Ramos (cell line): Measurements from ENCODE around the gene MSH5.
"Not testable (repeated sequence)": the region's sequence is repeated elsewhere in the genome, so short reads cannot be mapped to it uniquely, and the experiment has no call there.

Experiments used
- in situ Hi-C: fragments of 300-500 bp; cut with MboI; formaldehyde crosslinking; loops from one replicate; pipeline ENCODE4 v1.14.3; 2022; ENCODE audit warnings: low sequenced_read_pairs; ENCODE audit not compliant: unreplicated experiment

Gene MSH5

DNA sequence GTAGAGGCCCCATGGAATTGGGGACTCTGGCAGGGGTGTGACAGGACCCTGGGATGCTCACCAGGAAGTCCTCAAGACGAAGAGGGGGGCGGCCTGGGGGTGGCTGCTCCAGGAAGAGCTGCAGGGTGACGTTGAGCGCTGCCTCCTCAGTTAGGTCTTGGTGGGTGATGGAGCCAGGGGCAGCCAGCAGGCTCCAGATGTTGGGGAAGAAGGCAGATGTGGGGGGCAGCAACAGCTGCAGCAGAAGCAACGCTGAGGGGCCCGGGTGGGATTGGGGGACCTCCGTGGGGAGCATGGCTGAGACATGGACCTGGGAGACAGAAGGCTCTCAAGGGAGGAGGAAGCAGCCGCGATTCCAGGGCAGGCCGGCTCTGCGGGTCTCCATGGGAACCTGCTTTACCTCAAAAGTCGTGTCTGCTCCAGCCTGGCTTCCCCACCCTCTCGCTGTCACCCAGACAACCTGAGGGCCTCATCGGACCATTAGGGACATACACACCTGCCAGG lies 36.7 kb downstream of the MSH5 start:
- in situ Hi-C loops = no loop called here

DNA sequence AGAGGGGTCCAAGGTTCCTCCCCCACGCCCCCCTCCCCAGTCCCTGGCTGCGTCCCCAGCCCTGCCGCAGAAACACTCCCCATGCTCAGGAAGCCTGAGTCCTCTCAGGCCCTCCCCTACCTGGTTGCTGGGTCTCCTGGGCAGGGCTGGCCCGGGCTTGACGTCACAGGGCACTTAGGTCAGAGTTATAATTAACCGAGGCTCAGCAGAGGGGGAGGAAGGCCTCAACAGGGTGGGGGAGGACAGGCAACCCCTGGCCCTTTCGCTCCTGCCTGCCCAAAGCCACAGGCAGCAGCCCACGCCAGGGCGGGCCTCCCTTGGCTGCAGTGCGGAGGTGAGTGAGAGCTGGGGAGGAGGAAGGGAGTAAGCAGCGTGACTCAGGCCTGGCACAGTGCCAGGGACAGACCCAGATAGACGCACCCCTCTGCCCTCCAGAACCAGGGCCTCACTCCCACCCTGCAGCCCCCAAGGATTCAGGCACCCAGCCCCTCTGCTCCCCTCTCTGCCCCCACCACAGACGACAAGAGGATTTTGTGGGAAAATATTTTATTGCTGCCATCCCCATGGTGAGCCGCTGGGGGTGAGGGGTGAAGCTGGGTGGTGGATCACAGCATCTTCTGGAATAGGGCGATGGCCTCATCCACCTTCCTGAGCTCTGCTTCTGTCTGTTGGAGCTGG lies 37.3 kb downstream of the MSH5 start, which contains the start of gene VWA7:
VWA7 (minus strand) TSS at position 340 of the 678 bp plus-strand sequence. CDS start 549 bp downstream, outside the sequence.
- in situ Hi-C loops = no loop called here

DNA sequence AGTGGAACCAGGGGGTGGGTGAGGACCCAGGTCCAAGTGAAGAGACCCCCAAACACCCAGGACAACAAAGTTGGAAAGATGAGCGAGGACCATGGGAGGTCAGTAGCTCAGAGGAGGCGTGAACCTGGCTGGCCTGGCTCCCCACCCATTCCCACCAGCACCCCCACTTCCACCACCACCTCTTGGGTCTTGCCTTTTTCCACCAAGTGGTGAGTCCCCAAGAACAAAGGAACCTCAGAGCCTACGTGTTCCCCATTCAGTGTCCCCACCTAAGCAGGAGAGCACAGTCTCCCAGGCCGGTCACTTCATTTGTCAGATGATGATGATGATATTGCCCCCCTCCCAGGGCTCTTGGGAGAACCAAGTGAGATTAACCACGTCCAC lies 37.9 kb downstream of the MSH5 start:
- in situ Hi-C loops = no loop called here

DNA sequence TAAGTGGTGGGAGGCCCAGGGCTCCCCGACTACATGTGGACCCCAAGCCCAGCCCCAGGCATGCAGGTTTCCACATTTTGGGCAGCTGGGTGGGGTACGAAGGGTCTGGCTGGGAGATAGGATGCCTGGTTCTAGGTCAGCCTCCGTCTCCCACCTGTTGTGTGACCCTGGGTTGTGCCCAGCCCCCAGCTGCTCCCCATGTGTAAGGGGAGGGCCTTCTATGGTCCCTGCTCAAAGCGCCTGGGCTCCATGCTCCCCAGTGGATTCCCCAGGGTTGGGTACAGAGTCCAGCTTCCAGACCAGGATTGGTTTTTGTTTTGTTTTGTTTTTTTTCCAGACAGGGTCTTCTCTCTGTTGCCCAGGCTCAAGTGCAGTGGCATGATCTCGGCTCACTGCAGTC lies 38.4 kb downstream of the MSH5 start:
- in situ Hi-C loops = no loop called here

DNA sequence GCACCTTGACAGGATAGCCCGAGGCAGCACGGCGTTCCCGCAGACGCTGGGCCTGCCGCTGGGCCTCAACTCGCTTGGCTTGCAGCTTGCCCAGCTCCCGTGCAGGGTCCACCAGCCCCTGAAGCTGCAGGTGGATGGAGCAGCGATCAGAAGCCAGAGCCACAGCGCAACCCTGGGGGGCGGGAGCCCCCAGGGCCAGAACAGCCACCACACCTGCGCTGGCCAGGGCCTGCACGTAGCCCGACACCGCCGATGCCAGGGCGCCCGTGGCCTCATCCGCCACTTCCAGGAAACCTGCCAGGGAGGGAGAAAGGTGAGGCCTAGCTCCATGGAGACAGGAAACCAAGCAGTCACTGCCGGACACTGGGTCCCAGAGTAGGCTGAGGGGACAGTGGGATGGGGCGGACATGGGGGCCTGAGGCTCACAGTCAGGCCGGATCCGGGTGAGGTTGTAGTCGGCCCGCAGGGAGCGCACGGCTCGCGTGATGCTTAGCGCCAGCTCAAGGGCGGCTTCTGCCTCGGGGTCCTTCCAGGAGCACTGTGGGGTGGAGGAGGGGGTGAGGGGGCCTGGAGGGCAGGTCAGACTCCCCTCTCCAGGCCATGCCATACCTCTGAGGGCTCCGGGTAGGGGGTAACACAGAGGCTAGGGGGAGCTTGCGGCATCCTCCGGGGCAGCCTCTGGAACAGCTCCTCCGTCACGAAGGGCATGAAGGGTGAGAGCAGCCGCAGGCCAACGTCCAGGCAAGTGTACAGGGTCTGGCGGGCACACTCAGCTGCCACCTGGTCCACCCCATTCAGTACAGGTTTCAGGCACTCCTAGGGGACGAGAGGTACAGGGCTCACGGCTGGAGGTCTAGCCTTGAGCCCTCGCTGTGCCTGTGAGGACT lies 39.4 kb downstream of the MSH5 start:
- in situ Hi-C loops = no loop called here

DNA sequence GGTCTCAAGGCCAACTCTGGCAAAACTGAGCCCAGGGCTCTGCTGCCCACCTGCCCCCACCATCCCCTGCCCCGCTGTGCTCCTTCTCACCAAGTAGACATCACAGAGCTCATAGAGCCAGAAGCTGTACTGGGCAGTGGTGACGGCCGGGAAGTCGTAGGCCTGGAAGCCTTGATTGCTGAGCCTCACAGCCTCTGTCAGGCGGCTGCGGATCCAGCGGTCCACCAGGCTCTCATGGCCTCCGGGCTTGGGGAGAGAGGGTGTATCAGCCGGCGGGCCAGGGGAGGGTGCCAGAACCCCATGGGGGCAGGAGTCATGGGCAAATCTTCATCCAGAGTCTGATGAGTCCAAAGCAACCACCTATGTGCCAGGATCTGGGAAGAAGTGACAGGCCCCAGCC lies 40.1 kb downstream of the MSH5 start:
- in situ Hi-C loops = no loop called here

DNA sequence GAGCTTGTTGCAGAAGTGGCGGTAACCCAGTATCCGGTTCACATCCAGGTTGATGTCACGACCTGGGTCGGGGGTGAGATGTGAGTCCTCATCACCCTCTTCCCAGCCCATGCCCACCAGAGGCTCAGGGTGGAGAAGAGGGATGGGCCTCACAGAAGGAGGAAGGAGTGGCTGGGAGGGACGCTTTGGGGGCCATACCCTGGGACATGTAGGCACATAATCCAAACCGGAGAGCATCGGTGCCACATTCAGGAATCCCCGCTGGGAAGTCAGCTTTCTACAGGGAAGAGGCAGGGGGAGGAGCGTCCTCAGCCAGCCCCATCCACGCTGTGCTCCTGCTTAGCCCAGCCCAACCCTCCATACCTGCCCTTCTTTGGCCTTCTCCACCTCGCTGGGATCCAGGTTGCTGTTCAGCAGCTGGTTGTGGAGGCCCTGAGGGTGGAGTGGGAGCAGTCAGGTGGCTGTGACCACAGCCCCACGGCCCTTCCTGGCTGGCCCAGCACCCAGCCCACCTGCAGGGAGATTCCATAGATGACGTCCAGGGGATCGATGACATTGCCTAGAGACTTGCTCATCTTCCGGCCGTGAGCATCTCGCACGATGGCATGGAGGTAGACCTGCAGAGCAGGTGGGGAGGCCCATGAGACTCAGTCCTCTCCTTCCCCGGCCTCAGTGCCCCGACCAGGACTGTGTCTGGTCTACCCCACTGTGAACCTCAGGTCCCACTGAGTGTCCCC lies 40.9 kb downstream of the MSH5 start:
- in situ Hi-C loops = no loop called here

DNA sequence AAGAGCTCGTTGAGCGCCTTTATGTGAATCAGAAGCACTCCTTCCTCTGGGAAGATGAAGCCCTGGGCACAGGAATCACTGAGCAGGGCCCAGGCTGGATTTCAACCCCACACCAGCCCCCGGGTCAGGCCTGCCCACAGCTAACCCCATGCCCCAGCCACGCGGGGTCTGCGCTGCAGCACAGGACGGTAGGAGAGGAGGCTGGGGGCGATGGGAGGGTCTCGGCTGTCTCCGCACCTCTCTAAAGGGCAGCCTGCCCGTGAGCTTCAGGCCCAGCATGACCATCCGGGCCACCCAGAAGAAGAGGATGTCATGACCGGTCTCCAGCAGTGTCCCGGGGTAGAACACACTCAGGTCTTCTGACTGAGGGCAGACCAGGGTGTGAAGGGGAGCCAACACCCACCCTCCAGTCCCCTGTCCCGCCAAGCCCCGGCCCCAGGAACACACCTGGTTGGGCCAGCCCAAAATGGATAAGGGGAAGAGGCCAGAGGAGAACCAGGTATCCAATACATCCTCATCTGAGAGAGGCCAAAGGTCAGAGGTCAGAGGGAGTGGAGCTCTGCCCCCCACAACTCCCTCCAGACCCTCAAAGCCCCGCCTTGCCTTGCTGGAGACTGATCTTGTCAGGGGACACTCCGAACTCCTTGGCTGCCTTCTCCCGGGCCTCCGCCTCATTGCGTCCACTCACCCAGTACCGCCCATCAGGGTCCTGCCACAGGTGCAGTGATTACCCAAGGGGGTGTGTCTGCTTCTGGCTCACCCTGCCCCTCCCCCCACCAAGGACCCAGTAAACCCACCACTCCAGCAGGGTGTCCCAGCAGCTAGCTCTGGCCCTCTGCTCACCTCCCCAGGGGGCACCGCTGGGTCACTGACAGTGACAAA lies 41.7 kb downstream of the MSH5 start:
- in situ Hi-C loops = no loop called here

DNA sequence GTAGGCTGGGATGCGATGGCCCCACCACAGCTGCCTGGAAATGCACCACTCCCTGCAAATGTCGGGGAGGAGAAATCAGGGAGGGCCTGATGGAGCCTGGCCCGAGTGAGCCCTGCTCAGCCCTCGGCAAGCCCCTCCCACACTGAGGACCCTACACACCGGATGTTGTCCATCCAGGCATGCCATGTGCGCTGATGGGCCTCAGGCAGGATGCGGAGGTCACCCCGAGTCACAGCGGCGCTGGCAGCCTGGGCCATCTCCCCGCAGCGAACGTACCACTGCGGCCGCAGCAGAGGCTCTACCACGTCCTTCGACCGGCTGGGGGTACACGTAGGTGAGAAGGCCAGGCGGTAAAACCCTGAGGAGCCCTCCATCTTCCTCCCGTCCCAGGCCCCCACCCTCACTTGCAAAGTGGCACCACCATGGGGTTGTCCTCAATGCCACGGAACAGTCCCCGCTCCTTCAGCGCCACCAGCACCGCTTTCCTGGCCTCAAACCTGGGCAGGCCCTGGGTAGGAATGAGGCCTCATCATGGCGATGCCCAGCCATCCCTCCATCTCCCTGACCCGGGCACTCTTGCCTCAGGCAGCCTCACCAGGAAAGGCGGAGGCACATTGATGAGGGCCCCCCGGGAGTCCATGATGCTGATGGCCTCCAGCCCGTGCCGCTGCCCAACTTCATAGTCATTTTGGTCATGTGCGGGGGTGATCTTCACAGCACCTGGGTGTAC lies 42.5 kb downstream of the MSH5 start:
- in situ Hi-C loops = no loop called here

DNA sequence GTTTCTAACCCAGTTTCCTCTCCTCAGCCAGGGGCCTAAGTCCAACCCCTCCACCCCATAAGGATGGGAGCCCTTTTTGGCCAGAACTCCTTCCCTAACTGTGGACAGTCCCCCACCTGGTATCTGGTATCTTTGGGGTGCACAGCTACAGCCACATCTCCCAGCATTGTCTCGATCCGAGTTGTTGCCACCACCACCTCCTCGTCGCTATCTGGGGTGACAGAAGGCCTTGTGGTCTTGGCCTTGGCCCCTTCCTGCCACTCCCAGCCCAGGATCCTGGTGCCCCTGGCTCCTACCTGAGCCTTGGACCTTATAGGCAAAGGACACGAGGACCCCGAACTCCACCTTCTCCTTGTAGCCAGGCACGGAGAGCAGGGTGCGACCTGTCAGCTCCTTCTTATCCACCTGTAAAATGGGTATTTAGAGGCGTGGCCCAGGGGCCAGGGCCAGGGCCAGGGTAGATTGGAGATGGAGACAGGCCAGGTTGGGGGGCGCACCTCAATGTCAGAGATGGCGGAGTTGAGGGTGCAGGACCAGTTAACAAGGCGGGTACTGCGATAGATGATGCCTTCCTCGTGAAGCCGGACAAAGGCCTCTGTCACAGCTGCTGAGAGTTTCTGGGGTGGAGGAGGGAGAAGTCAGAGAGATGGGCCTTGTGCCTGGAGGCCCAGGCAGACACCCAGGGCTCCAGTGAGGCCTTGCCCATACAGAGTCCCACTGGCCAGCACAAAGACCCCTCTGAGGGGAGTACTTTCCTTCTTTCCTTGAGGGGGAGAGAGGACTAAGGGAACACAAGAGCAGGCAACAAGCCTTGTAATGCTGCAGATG lies 44.5 kb downstream of the MSH5 start:
- in situ Hi-C loops = no loop called here

DNA sequence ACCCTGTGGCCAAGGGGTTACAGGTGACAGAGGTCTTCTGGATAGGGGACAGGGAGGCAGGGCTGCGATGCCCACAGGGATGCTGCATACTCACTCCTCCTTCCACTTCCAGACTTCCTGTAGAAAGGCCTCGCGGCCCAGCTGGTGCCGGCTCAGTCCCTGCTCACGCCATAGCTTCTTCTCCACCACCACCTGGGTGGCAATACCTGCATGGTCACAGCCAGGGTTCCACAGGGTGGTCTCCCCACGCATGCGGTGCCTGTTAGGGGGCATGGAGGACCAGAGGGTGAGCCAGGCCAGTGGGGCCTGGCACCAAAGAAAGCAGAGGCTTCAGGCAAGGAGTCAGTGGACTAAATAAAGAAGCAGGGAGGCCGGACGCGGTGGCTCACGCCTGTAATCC lies 45.7 kb downstream of the MSH5 start:
- in situ Hi-C loops = no loop called here

DNA sequence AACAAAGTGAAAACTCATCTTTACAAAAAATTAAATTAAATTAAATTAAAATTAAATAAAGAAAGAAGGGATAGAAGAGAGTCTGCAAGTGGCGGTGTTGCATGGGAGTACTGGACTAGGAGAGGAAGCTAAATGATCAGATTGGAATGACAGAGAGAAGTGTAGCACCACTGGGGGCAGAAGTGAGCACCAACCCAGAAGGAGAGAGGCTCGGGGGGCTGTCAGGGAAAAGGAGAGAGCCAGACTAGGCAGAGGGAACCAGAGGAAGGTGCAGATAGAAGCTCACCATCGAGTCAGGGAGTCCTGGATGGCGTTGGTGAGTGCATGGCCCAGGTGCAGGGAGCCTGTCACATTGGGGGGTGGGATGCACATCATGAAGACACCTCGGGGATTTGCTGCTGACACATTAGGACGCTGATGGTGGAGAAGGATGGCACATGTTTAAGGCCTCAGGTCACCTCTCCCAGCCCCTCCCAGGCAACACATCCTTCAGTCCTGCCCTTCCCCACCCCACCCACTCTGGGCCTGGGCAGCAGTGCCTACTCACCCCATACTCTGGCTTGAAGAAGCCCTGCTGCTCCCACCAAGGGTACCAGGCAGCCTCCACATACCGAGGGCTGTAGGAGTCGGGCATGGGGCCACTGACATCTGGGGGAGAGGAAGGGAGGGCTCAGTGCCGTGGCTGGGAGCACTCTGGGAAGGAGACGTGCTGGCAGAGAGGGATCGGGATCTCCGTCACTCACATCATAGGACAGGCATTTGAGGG lies 51.7 kb downstream of the MSH5 start:
- in situ Hi-C loops = no loop called here

DNA sequence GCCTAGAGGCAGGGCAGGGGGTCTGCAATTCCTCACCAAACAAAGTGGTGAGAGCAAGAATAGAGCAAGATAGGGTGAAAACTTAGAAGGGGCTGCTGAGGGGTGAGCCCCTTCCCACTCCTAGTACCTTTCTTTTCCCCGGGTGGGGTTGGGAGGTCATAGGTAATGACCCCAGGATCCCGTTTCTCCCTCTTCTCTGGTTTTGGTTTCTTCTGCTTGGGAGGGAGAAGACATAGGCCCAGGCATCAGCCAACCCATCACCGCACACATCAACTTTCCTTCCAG lies 52.2 kb downstream of the MSH5 start:
- in situ Hi-C loops = no loop called here

DNA sequence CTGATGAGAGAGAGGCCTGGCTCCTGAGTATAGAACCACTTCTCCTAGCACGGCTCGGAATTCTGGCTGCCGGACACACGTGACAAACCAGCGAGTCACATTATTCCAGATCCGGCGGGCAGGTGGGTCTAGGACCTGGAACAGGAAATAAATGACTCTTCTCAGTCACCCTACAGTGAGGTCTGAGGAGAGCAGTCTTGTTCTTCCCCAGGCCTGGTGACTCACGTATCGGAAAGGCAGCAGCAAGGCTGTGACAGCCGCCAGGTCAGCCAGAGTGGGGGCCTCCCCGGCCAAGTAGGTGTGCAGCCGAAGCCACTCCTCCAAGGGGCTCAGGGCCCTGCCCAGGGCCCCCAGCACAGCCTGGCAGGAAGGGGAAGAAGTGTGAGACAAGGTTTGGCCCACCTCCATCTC lies 53.0 kb downstream of the MSH5 start:
- in situ Hi-C loops = no loop called here

DNA sequence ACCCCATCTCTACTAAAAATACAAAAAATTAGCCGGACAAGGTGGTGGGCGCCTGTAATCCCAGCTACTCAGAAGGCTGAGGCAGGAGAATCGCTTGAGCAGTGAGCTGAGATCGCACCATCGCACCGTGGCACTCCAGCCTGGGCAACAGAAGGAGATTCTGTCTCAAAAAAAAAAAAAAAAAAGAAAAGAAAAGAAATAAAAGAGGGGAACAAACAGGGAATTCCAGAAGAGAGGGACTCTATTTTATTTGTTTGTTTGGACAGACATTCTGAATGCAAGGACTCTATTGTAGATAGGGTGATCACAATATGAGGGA lies 54.1 kb downstream of the MSH5 start:
- in situ Hi-C loops = not testable (repeated sequence)

DNA sequence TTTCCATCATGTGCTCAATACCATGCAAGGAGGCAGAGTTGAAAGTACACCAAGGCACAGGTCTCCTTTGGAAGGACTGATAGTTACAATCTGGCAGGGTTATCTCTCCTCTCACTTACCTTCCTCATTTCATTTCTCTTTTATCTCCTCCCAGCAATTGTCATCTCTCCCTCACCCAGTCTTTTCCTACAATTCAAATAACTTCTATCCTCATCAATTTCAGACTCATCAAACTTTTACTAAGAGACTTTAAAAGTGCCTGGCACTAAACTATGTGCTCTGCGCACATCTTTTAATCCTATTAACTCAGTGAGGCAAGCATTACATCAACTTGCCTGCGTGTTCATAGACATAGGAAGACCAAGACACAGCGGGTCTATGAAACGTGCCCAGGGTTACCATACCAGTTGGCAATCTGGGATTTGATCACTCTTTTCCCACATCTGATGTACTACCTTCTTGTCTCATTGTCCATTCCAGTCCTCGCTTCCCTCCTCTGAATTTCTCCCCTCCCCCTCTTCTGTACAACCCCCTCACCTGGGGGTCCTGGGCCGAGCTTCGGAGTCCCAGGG lies 54.6 kb downstream of the MSH5 start:
- in situ Hi-C loops = no loop called here

DNA sequence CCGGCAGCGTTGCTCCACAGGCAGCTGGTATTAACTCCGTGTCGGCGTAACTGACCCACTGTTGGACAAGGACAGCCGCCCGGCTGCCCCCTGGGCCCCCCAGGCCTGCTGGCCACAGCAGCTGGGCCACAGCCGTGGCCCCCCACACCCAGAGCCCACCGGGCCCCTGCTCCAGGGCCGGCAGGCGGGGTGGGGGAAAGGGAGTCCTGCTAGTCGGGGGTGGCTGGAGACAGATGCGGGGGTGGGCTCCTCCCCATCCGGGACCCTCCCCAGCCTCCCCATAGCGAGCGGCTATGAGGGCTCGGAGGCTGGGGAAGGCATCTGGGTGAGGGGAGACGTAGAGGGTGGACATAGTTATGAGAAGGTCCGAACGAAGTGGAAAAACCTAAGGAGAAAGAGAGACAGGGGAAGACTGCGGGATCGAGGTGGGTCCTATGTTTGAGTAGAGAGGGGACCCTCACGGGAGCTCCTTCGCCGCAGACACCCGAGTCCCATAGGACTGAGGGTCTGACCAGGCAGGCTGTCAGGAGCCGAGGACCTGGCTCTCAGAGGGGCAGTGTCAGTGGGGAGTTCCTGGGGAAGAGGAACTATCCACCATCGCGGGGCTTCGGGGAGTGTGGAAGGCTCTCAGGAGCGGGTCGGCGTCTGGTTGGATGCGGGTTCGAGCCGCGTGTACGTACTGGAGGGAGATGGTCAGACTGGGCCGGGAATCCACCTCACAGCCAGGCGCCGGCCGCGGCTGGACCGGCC lies 55.2 kb downstream of the MSH5 start:
- in situ Hi-C loops = no loop called here
